ENCODE data around the gene TMEM126B. TPM values are rescaled to one million over a fixed set of nuclear protein-coding genes. Genes with fewer than 3 reads are reported as not detected.

The TMEM126B gene
- total RNA-seq, 1 donor from 2014 or later, result 44.3 TPM

DNA sequence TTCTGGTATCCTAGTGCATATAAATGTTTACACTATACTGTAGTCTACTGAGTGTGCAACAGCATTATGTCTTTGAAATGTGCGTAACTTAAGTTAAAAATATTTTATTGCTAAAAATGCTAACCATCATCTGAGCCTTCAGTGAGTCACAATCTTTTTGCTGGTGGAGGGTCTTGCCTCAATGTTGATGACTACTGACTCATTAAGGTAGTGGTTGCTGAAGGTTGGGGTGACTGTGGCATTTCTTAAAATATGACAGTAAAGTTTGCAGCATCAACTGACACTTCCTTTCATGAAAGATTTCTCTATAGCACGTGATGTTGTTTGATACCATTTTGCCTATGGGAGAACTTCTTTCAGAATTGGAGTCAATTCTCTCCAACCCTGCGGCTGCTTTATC lies 45.0 kb downstream of the TMEM126B start:
- TF ChIP-seq CTCF (IDR thresholded peaks at IDR 0.05), result no peak
- Mint-ChIP-seq H3K9me3 (ENCODE audit: unreplicated experiment) (peaks cover 7% of the 10 kb centered on the region), H3K27me3 (ENCODE audit: unreplicated experiment) (peaks cover 27% of the 10 kb centered on the region), H3K4me1 (ENCODE audit: unreplicated experiment) (no peaks in the 10 kb centered on the region), H3K4me3 (ENCODE audit: unreplicated experiment) (no peak overlapping the region), H3K36me3 (ENCODE audit: unreplicated experiment) (no peaks in the 10 kb centered on the region), H3K27ac (ENCODE audit: unreplicated experiment) (no peak overlapping the region)
- no peak for DNase-seq (ENCODE audit: extremely low spot score, unreplicated experiment)

GRCh38 chr11:85679576-85679975 lies 51.2 kb downstream of the TMEM126B start:
- TF ChIP-seq CTCF (IDR thresholded peaks at IDR 0.05), result no peak
- H3K4me1 Mint-ChIP-seq (ENCODE audit: unreplicated experiment), result no peaks in the 10 kb centered on the region
- H3K27me3 Mint-ChIP-seq (ENCODE audit: unreplicated experiment), result peaks cover 35% of the 10 kb centered on the region
- no peak overlapping the region for H3K27ac Mint-ChIP-seq (ENCODE audit: unreplicated experiment)
- H3K4me3 Mint-ChIP-seq (ENCODE audit: unreplicated experiment), result no peak overlapping the region
- no peaks in the 10 kb centered on the region for H3K9me3 Mint-ChIP-seq (ENCODE audit: unreplicated experiment)
- no peaks in the 10 kb centered on the region for H3K36me3 Mint-ChIP-seq (ENCODE audit: unreplicated experiment)
- no peak for DNase-seq (ENCODE audit: extremely low spot score, unreplicated experiment)

DNA sequence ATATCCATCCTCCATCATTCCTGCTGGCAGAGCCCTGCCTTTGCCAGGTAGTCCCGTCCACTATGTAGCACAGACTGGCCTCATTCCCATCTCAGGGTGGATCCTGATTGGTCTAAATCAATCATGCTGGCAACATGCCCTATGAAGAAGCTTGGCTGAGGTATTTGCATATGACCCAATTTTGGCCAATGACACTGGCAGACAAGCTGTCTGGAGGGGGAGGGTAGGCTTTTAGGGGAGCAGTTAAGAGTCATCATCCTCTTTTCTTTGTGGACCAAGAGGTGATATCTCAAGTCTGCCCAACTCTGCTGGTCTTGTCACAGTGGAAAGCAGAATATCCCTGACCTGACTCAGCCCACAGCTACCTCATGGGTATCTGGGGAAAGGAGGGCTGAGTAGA lies 52.5 kb downstream of the TMEM126B start:
- Mint-ChIP-seq H3K4me3 (ENCODE audit: unreplicated experiment) (no peak overlapping the region), H3K4me1 (ENCODE audit: unreplicated experiment) (no peaks in the 10 kb centered on the region), H3K27ac (ENCODE audit: unreplicated experiment) (no peak overlapping the region), H3K27me3 (ENCODE audit: unreplicated experiment) (peaks cover 25% of the 10 kb centered on the region), H3K36me3 (ENCODE audit: unreplicated experiment) (no peaks in the 10 kb centered on the region), H3K9me3 (ENCODE audit: unreplicated experiment) (no peaks in the 10 kb centered on the region)
- DNase-seq (ENCODE audit: extremely low spot score, unreplicated experiment), result no peak
- no peak for TF ChIP-seq CTCF (IDR thresholded peaks at IDR 0.05)

DNA sequence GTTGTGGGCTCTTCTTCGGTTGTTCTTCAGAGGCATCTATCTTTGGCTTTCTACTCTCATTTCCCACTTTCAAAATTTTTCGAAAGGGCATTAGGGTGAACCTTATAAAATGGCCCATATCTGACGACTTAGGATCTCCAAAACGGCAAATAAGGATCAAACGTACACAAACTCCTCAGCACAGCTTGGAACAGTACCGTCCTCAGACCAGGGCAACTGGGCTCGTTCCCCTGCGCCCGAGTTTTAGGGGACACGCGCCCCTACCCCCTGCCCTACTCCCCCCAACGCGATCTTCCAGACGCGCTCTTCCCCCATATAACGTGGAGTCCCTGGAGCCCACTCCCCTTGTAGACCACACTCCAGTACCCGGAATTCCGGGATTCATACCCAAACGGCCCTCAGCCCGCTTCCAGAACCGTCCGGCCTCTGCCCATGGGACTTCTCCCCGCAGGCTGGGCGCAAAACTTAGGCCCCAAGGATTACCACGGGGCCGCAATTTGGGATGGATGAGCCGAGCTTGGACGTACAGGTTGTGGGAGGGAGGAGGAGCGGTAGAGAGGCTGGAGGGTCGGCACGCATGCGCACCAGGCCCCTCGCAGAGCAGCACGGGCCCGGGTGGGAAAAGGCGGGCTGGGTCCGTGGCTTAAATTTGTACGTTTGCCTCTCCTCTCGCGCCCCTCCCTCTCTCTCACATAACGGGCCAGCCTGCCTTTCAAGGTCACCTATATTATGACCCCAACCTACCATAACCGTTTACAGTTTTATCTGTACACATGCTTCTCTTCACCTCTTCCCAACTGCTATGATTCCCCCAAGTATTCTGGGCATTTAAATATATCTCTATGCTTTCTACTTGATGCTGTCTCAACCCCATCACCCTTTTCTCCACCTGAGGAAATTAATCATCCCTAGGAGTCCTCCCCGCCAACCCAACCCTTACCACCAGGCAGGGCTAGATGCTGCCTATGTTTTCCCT lies 54.2 kb downstream of the TMEM126B start:
- H3K9me3 Mint-ChIP-seq (ENCODE audit: unreplicated experiment), result no peaks in the 10 kb centered on the region
- no peaks in the 10 kb centered on the region for H3K4me1 Mint-ChIP-seq (ENCODE audit: unreplicated experiment)
- H3K4me3 Mint-ChIP-seq (ENCODE audit: unreplicated experiment), result no peak overlapping the region
- peaks cover 25% of the 10 kb centered on the region for H3K27me3 Mint-ChIP-seq (ENCODE audit: unreplicated experiment)
- H3K27ac Mint-ChIP-seq (ENCODE audit: unreplicated experiment), result no peak overlapping the region
- H3K36me3 Mint-ChIP-seq (ENCODE audit: unreplicated experiment), result no peaks in the 10 kb centered on the region
- no peak for DNase-seq (ENCODE audit: extremely low spot score, unreplicated experiment)
- no peak for TF ChIP-seq CTCF (IDR thresholded peaks at IDR 0.05)

DNA sequence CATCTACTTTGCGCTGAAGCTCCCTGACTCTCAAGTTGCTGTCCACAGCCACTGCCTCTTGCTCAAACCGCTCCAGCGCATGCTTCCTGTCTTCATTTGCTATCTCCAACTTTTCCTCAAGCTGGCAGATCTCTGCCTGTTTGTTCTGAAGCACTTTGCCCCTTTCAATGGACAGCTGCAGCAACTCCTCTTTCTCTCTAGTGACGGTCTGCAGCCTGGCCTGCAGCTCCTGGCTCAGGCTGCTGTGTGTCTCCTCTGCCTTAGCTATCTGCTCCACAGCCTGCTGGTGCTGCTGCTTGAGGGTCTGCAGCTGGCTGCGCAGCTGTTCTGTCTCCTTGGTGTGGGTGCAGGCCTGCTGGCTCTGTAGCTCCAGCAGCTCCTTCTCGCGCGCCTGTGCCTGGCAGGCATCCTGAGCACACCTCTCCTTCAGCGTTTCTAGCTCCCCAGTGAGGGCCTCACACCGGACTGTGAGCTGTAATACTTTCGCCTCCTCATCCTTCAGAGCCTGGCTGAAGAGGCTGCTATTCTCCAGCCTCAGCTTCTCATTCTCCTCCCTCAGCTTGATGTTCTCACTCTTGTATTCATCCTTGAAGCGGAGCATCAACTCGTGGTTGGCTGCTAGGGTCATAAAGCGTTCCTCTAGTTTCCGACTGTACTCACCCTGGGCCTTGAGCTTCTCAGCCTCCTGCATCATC lies 56.9 kb downstream of the TMEM126B start:
- no peak for TF ChIP-seq CTCF (IDR thresholded peaks at IDR 0.05)
- Mint-ChIP-seq H3K36me3 (ENCODE audit: unreplicated experiment) (no peaks in the 10 kb centered on the region), H3K4me1 (ENCODE audit: unreplicated experiment) (peaks cover 1% of the 10 kb centered on the region), H3K27ac (ENCODE audit: unreplicated experiment) (no peak overlapping the region), H3K4me3 (ENCODE audit: unreplicated experiment) (no peak overlapping the region), H3K27me3 (ENCODE audit: unreplicated experiment) (peaks cover 10% of the 10 kb centered on the region), H3K9me3 (ENCODE audit: unreplicated experiment) (no peaks in the 10 kb centered on the region)
- DNase-seq (ENCODE audit: extremely low spot score, unreplicated experiment), result no peak
